ENCODE data around the gene TAS2R1. TPM values are rescaled to one million over a fixed set of nuclear protein-coding genes. Genes with fewer than 3 reads are reported as not detected.

The TAS2R1 gene
- total and polyA plus RNA-seq, 2 donors from 2014 or later = not detected

DNA sequence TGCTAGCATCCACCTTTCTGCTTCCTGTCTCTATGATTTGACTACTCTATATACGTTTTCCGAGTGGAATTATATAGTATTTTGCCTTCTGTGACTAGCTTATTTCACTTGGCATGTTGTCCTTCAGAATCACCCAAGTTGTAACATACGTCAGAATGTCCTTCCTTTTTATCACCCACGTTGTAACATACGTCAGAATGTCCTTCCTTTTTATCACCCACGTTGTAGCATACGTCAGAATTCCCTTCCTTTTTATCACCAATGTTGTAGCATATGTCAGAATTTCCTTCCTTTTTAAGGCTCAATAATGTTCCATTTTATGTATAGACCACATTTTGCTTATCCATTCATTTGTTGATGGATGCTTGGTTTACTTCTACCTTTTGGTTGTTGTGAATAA, 22.9 kb upstream of the TAS2R1 start:
- intact Hi-C loops (cut with DNase I) = no loop called here
- no peaks in the 10 kb centered on the region for H3K9me3 ChIP-seq (ENCODE audit: control insufficient read depth in 2 of 3, insufficient read depth in 1 of 3, low read length in 3 of 3)
- H3K4me1 ChIP-seq (ENCODE audit: control insufficient read depth in 2 of 3, insufficient read depth in 2 of 3, low read depth in 1 of 3, low read length in 3 of 3) = no peaks in the 10 kb centered on the region
- DNase-seq (no peak), FAIRE-seq (no peak)
- TF ChIP-seq, protein P1, sequence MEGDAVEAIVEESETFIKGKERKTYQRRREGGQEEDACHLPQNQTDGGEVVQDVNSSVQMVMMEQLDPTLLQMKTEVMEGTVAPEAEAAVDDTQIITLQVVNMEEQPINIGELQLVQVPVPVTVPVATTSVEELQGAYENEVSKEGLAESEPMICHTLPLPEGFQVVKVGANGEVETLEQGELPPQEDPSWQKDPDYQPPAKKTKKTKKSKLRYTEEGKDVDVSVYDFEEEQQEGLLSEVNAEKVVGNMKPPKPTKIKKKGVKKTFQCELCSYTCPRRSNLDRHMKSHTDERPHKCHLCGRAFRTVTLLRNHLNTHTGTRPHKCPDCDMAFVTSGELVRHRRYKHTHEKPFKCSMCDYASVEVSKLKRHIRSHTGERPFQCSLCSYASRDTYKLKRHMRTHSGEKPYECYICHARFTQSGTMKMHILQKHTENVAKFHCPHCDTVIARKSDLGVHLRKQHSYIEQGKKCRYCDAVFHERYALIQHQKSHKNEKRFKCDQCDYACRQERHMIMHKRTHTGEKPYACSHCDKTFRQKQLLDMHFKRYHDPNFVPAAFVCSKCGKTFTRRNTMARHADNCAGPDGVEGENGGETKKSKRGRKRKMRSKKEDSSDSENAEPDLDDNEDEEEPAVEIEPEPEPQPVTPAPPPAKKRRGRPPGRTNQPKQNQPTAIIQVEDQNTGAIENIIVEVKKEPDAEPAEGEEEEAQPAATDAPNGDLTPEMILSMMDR (IDR thresholded peaks at IDR 0.05; ENCODE audit: borderline replicate concordance, extremely low read depth, insufficient read depth) = no peak
- no peaks in the 10 kb centered on the region for H3K36me3 ChIP-seq (ENCODE audit: control insufficient read depth in 2 of 3, insufficient read depth in 3 of 3, low read length in 3 of 3)
- no peak overlapping the region for H3K9ac ChIP-seq (ENCODE audit: low read length in 3 of 3)
- H3K4me3 ChIP-seq (ENCODE audit: low read length in 3 of 3) = no peak overlapping the region
- no peaks in the 10 kb centered on the region for H3K27me3 ChIP-seq (ENCODE audit: control insufficient read depth, insufficient read depth, low read length)
- H3K27ac ChIP-seq (ENCODE audit: low read depth in 2 of 2, low read length in 2 of 2) = no peak overlapping the region

DNA sequence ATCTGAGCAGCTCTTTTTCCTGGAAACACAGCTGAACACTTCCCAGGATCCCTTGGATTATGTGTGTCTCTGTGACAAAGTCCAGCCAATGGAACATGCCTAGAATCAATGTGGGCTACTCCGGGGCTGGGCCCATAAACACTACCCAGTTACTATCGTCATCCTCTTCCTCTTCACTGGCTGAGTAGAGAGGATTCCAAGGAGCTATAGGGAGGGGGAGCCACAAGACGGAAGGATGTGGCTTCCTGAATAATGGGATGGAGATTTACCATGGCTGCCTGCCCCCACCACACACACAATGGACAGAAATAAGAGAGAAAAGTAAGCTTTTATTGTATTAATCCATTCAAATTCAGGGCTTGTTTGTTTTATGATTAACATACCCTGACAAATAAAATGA, 22.1 kb upstream of the TAS2R1 start:
- intact Hi-C loops (cut with DNase I) = no loop called here
- Histone ChIP-seq H3K27me3 (ENCODE audit: control insufficient read depth, insufficient read depth, low read length) (no peaks in the 10 kb centered on the region), H3K4me1 (ENCODE audit: control insufficient read depth in 2 of 3, insufficient read depth in 2 of 3, low read depth in 1 of 3, low read length in 3 of 3) (no peaks in the 10 kb centered on the region), H3K9ac (ENCODE audit: low read length in 3 of 3) (no peak overlapping the region), H3K4me3 (ENCODE audit: low read length in 3 of 3) (no peak overlapping the region), H3K9me3 (ENCODE audit: control insufficient read depth in 2 of 3, insufficient read depth in 1 of 3, low read length in 3 of 3) (no peaks in the 10 kb centered on the region), H3K27ac (ENCODE audit: low read depth in 2 of 2, low read length in 2 of 2) (no peak overlapping the region), H3K36me3 (ENCODE audit: control insufficient read depth in 2 of 3, insufficient read depth in 3 of 3, low read length in 3 of 3) (no peaks in the 10 kb centered on the region)
- DNase-seq = no peak
- TF ChIP-seq, protein P1 (IDR thresholded peaks at IDR 0.05; ENCODE audit: borderline replicate concordance, extremely low read depth, insufficient read depth) = no peak
- no peak for FAIRE-seq

GRCh38 chr5:9646843-9647242, 16.7 kb upstream of the TAS2R1 start:
- Histone ChIP-seq H3K27me3 (ENCODE audit: control insufficient read depth, insufficient read depth, low read length) (no peaks in the 10 kb centered on the region), H3K4me3 (ENCODE audit: low read length in 3 of 3) (no peak overlapping the region), H3K9ac (ENCODE audit: low read length in 3 of 3) (no peak overlapping the region), H3K4me1 (ENCODE audit: control insufficient read depth in 2 of 3, insufficient read depth in 2 of 3, low read depth in 1 of 3, low read length in 3 of 3) (no peaks in the 10 kb centered on the region), H3K36me3 (ENCODE audit: control insufficient read depth in 2 of 3, insufficient read depth in 3 of 3, low read length in 3 of 3) (no peaks in the 10 kb centered on the region), H3K27ac (ENCODE audit: low read depth in 2 of 2, low read length in 2 of 2) (no peak overlapping the region), H3K9me3 (ENCODE audit: control insufficient read depth in 2 of 3, insufficient read depth in 1 of 3, low read length in 3 of 3) (no peaks in the 10 kb centered on the region)
- FAIRE-seq (no peak), DNase-seq (no peak)
- intact Hi-C loops (cut with DNase I) = no loop called here
- TF ChIP-seq, protein P1 (IDR thresholded peaks at IDR 0.05; ENCODE audit: borderline replicate concordance, extremely low read depth, insufficient read depth) = no peak

DNA sequence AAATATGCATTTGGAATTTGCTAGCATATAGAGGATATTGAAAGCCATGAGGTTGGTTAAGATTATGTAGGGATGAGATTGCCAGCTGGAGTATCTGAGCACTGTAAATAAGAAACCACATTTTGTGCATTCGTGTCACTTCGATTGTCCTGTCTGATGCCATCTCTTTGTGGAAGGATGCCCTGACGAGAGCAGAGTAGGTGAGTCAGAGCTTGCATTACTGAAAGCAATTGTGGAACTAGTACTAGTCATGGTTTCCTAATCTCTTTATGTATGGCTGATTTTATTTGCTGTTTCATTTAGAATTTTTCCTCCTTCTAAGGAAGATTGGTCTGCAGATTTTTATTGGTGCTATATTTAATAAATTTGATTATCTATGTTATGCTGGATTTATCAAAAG, 14.5 kb upstream of the TAS2R1 start:
- Histone ChIP-seq H3K9ac (ENCODE audit: low read length in 3 of 3) (no peak overlapping the region), H3K36me3 (ENCODE audit: control insufficient read depth in 2 of 3, insufficient read depth in 3 of 3, low read length in 3 of 3) (no peaks in the 10 kb centered on the region), H3K9me3 (ENCODE audit: control insufficient read depth in 2 of 3, insufficient read depth in 1 of 3, low read length in 3 of 3) (no peaks in the 10 kb centered on the region), H3K27me3 (ENCODE audit: control insufficient read depth, insufficient read depth, low read length) (no peaks in the 10 kb centered on the region), H3K27ac (ENCODE audit: low read depth in 2 of 2, low read length in 2 of 2) (no peak overlapping the region), H3K4me3 (ENCODE audit: low read length in 3 of 3) (no peak overlapping the region), H3K4me1 (ENCODE audit: control insufficient read depth in 2 of 3, insufficient read depth in 2 of 3, low read depth in 1 of 3, low read length in 3 of 3) (no peaks in the 10 kb centered on the region)
- TF ChIP-seq, protein P1 (IDR thresholded peaks at IDR 0.05; ENCODE audit: borderline replicate concordance, extremely low read depth, insufficient read depth) = no peak
- no peak for FAIRE-seq
- intact Hi-C loops (cut with DNase I) = no loop called here
- no peak for DNase-seq

Measured in kidney (tissue), 14 donors.